ENCODE measurements around the gene GPR33.
"Not testable (repeated sequence)": the region's sequence is repeated elsewhere in the genome, so short reads cannot be mapped to it uniquely, and the experiment has no call there.

Gene GPR33

GRCh38 chr14:31492759-31493498 lies 5.1 kb upstream of the GPR33 start:
- no peak overlapping the region for H3K9ac ChIP-seq (ENCODE audit: low read depth, low read length)
- no peaks in the 10 kb centered on the region for H3K36me3 ChIP-seq (ENCODE audit: control insufficient read depth, insufficient read depth, low read length)
- H3K9me3 ChIP-seq (ENCODE audit: control insufficient read depth, insufficient read depth, low read length): no peaks in the 10 kb centered on the region
- no peak overlapping the region for H3K27ac ChIP-seq (ENCODE audit: low read depth, low read length)
- no peaks in the 10 kb centered on the region for H3K4me1 ChIP-seq (ENCODE audit: control insufficient read depth, insufficient read depth, low read length)
- H3K4me3 ChIP-seq (ENCODE audit: low read depth, low read length): no peak overlapping the region
- H3K27me3 ChIP-seq (ENCODE audit: control insufficient read depth, insufficient read depth, low read length): no peaks in the 10 kb centered on the region

- no peaks in the 10 kb centered on the region for H3K4me1 ChIP-seq (ENCODE audit: control insufficient read depth, insufficient read depth, low read length)
- H3K27ac ChIP-seq (ENCODE audit: low read depth, low read length): no peak overlapping the region
- no peaks in the 10 kb centered on the region for H3K36me3 ChIP-seq (ENCODE audit: control insufficient read depth, insufficient read depth, low read length)
- H3K9me3 ChIP-seq (ENCODE audit: control insufficient read depth, insufficient read depth, low read length): no peaks in the 10 kb centered on the region
- H3K9ac ChIP-seq (ENCODE audit: low read depth, low read length): no peak overlapping the region
- no peaks in the 10 kb centered on the region for H3K27me3 ChIP-seq (ENCODE audit: control insufficient read depth, insufficient read depth, low read length)
- no peak overlapping the region for H3K4me3 ChIP-seq (ENCODE audit: low read depth, low read length)
Measured at GRCh38 chr14:31489691-31490090, 1.9 kb upstream of the GPR33 start.

- no peak overlapping the region for H3K4me3 ChIP-seq (ENCODE audit: low read depth, low read length)
- no peaks in the 10 kb centered on the region for H3K4me1 ChIP-seq (ENCODE audit: control insufficient read depth, insufficient read depth, low read length)
- no peak overlapping the region for H3K9ac ChIP-seq (ENCODE audit: low read depth, low read length)
- no peaks in the 10 kb centered on the region for H3K27me3 ChIP-seq (ENCODE audit: control insufficient read depth, insufficient read depth, low read length)
- no peaks in the 10 kb centered on the region for H3K9me3 ChIP-seq (ENCODE audit: control insufficient read depth, insufficient read depth, low read length)
- H3K27ac ChIP-seq (ENCODE audit: low read depth, low read length): no peak overlapping the region
- no peaks in the 10 kb centered on the region for H3K36me3 ChIP-seq (ENCODE audit: control insufficient read depth, insufficient read depth, low read length)
Measured at GRCh38 chr14:31486764-31487163, 1.1 kb downstream of the GPR33 start.

- Histone ChIP-seq H3K4me3 (ENCODE audit: low read depth, low read length) (no peak overlapping the region), H3K27ac (ENCODE audit: low read depth, low read length) (no peak overlapping the region), H3K9ac (ENCODE audit: low read depth, low read length) (no peak overlapping the region), H3K9me3 (ENCODE audit: control insufficient read depth, insufficient read depth, low read length) (no peaks in the 10 kb centered on the region), H3K27me3 (ENCODE audit: control insufficient read depth, insufficient read depth, low read length) (no peaks in the 10 kb centered on the region), H3K36me3 (ENCODE audit: control insufficient read depth, insufficient read depth, low read length) (no peaks in the 10 kb centered on the region), H3K4me1 (ENCODE audit: control insufficient read depth, insufficient read depth, low read length) (no peaks in the 10 kb centered on the region)
Measured at GRCh38 chr14:31484754-31485153, 3.1 kb downstream of the GPR33 start.

GRCh38 chr14:31480156-31480555 lies 7.7 kb downstream of the GPR33 start:
- no peaks in the 10 kb centered on the region for H3K36me3 ChIP-seq (ENCODE audit: control insufficient read depth, insufficient read depth, low read length)
- no peak overlapping the region for H3K9ac ChIP-seq (ENCODE audit: low read depth, low read length)
- H3K27ac ChIP-seq (ENCODE audit: low read depth, low read length): no peak overlapping the region
- H3K9me3 ChIP-seq (ENCODE audit: control insufficient read depth, insufficient read depth, low read length): no peaks in the 10 kb centered on the region
- no peaks in the 10 kb centered on the region for H3K4me1 ChIP-seq (ENCODE audit: control insufficient read depth, insufficient read depth, low read length)
- no peaks in the 10 kb centered on the region for H3K27me3 ChIP-seq (ENCODE audit: control insufficient read depth, insufficient read depth, low read length)
- H3K4me3 ChIP-seq (ENCODE audit: low read depth, low read length): no peak overlapping the region

GRCh38 chr14:31479027-31479426 lies 8.8 kb downstream of the GPR33 start:
- Histone ChIP-seq H3K36me3 (ENCODE audit: control insufficient read depth, insufficient read depth, low read length) (no peaks in the 10 kb centered on the region), H3K27ac (ENCODE audit: low read depth, low read length) (no peak overlapping the region), H3K4me3 (ENCODE audit: low read depth, low read length) (no peak overlapping the region), H3K9me3 (ENCODE audit: control insufficient read depth, insufficient read depth, low read length) (no peaks in the 10 kb centered on the region), H3K27me3 (ENCODE audit: control insufficient read depth, insufficient read depth, low read length) (no peaks in the 10 kb centered on the region), H3K4me1 (ENCODE audit: control insufficient read depth, insufficient read depth, low read length) (no peaks in the 10 kb centered on the region), H3K9ac (ENCODE audit: low read depth, low read length) (no peak overlapping the region)

GRCh38 chr14:31477248-31477647 lies 10.6 kb downstream of the GPR33 start:
- Histone ChIP-seq H3K36me3 (ENCODE audit: control insufficient read depth, insufficient read depth, low read length) (no peaks in the 10 kb centered on the region), H3K27me3 (ENCODE audit: control insufficient read depth, insufficient read depth, low read length) (no peaks in the 10 kb centered on the region), H3K4me3 (ENCODE audit: low read depth, low read length) (no peak overlapping the region), H3K9ac (ENCODE audit: low read depth, low read length) (no peak overlapping the region), H3K27ac (ENCODE audit: low read depth, low read length) (no peak overlapping the region), H3K9me3 (ENCODE audit: control insufficient read depth, insufficient read depth, low read length) (peaks cover 2% of the 10 kb centered on the region; the same call in 1 of the 2 replicates), H3K4me1 (ENCODE audit: control insufficient read depth, insufficient read depth, low read length) (no peaks in the 10 kb centered on the region)

GRCh38 chr14:31476131-31476866 lies 11.5 kb downstream of the GPR33 start:
- Histone ChIP-seq H3K9ac (ENCODE audit: low read depth, low read length) (no peak overlapping the region), H3K27ac (ENCODE audit: low read depth, low read length) (no peak overlapping the region), H3K27me3 (ENCODE audit: control insufficient read depth, insufficient read depth, low read length) (no peaks in the 10 kb centered on the region), H3K36me3 (ENCODE audit: control insufficient read depth, insufficient read depth, low read length) (no peaks in the 10 kb centered on the region), H3K9me3 (ENCODE audit: control insufficient read depth, insufficient read depth, low read length) (peaks cover 2% of the 10 kb centered on the region; the same call in 1 of the 2 replicates), H3K4me1 (ENCODE audit: control insufficient read depth, insufficient read depth, low read length) (no peaks in the 10 kb centered on the region), H3K4me3 (ENCODE audit: low read depth, low read length) (no peak overlapping the region)

- Histone ChIP-seq H3K27me3 (ENCODE audit: control insufficient read depth, insufficient read depth, low read length) (no peaks in the 10 kb centered on the region), H3K4me3 (ENCODE audit: low read depth, low read length) (no peak overlapping the region), H3K27ac (ENCODE audit: low read depth, low read length) (no peak overlapping the region), H3K9ac (ENCODE audit: low read depth, low read length) (no peak overlapping the region), H3K4me1 (ENCODE audit: control insufficient read depth, insufficient read depth, low read length) (no peaks in the 10 kb centered on the region), H3K36me3 (ENCODE audit: control insufficient read depth, insufficient read depth, low read length) (no peaks in the 10 kb centered on the region), H3K9me3 (ENCODE audit: control insufficient read depth, insufficient read depth, low read length) (no peaks in the 10 kb centered on the region)
Measured at GRCh38 chr14:31466554-31466953, 21.3 kb downstream of the GPR33 start.

GRCh38 chr14:31465111-31465510 lies 22.7 kb downstream of the GPR33 start:
- H3K27me3 ChIP-seq (ENCODE audit: control insufficient read depth, insufficient read depth, low read length): no peaks in the 10 kb centered on the region
- H3K4me3 ChIP-seq (ENCODE audit: low read depth, low read length): no peak overlapping the region
- no peak overlapping the region for H3K9ac ChIP-seq (ENCODE audit: low read depth, low read length)
- H3K9me3 ChIP-seq (ENCODE audit: control insufficient read depth, insufficient read depth, low read length): no peaks in the 10 kb centered on the region
- no peaks in the 10 kb centered on the region for H3K4me1 ChIP-seq (ENCODE audit: control insufficient read depth, insufficient read depth, low read length)
- H3K27ac ChIP-seq (ENCODE audit: low read depth, low read length): no peak overlapping the region
- H3K36me3 ChIP-seq (ENCODE audit: control insufficient read depth, insufficient read depth, low read length): no peaks in the 10 kb centered on the region

GRCh38 chr14:31462450-31462849 lies 25.4 kb downstream of the GPR33 start:
- H3K27me3 ChIP-seq (ENCODE audit: control insufficient read depth, insufficient read depth, low read length); H3K9me3 ChIP-seq (ENCODE audit: control insufficient read depth, insufficient read depth, low read length); H3K4me3 ChIP-seq (ENCODE audit: low read depth, low read length); H3K36me3 ChIP-seq (ENCODE audit: control insufficient read depth, insufficient read depth, low read length); H3K4me1 ChIP-seq (ENCODE audit: control insufficient read depth, insufficient read depth, low read length); H3K27ac ChIP-seq (ENCODE audit: low read depth, low read length); H3K9ac ChIP-seq (ENCODE audit: low read depth, low read length): not testable (repeated sequence)
